Stimulated activated CD8-positive, alpha-beta memory T cell treated with anti-CD3 and anti-CD28 coated beads, Interleukin-12 subunit alpha, Interleukin-12 subunit beta, amount 100 ng/mL, for 4 hours (primary cell): ENCODE measurements around the gene DAD1.
"Not testable (repeated sequence)": the region's sequence is repeated elsewhere in the genome, so short reads cannot be mapped to it uniquely, and the experiment has no call there.

Source experiments
- DNase-seq: peaks from one replicate; pipeline ENCODE4 v3.0.0-alpha.2; 2020; ENCODE audit warnings: low read depth

Gene DAD1

GRCh38 chr14:22589096-22589839, at the start of gene DAD1:
Gene DAD1 (minus strand): TSS chr14:22589224. CDS start chr14:22589157, 67 bp downstream.
- peak; percentile 99 for DNase-seq

- not testable (repeated sequence) for DNase-seq
Observed at GRCh38 chr14:22635980-22636379, 47.0 kb upstream of the DAD1 start.

- DNase-seq = no peak
Observed at GRCh38 chr14:22634233-22634900, 45.3 kb upstream of the DAD1 start.

GRCh38 chr14:22630486-22630885, 41.5 kb upstream of the DAD1 start:
- no peak for DNase-seq

GRCh38 chr14:22630066-22630465, 41.0 kb upstream of the DAD1 start:
- no peak for DNase-seq

GRCh38 chr14:22629361-22629760, 40.3 kb upstream of the DAD1 start:
- DNase-seq = no peak

- DNase-seq = no peak
Observed at GRCh38 chr14:22627506-22628263, 38.7 kb upstream of the DAD1 start.

GRCh38 chr14:22626590-22626989, 37.6 kb upstream of the DAD1 start:
- no peak for DNase-seq

GRCh38 chr14:22623047-22623446, 34.0 kb upstream of the DAD1 start:
- DNase-seq = no peak

- DNase-seq = no peak
Observed at GRCh38 chr14:22622255-22622654, 33.2 kb upstream of the DAD1 start.

GRCh38 chr14:22615765-22616164, 26.7 kb upstream of the DAD1 start:
- not testable (repeated sequence) for DNase-seq

- DNase-seq = no peak
Observed at GRCh38 chr14:22614240-22614799, 25.3 kb upstream of the DAD1 start.

GRCh38 chr14:22613736-22614239, 24.8 kb upstream of the DAD1 start:
- no peak for DNase-seq

- DNase-seq = no peak
Observed at GRCh38 chr14:22613106-22613695, 24.2 kb upstream of the DAD1 start.

GRCh38 chr14:22610931-22611330, 21.9 kb upstream of the DAD1 start:
- DNase-seq = no peak

GRCh38 chr14:22607291-22607690, 18.3 kb upstream of the DAD1 start:
- DNase-seq = no peak

GRCh38 chr14:22606380-22606779, 17.4 kb upstream of the DAD1 start:
- no peak for DNase-seq

- DNase-seq = no peak
Observed at GRCh38 chr14:22602862-22603261, 13.8 kb upstream of the DAD1 start.

GRCh38 chr14:22601996-22602395, 13.0 kb upstream of the DAD1 start:
- no peak for DNase-seq

- no peak for DNase-seq
Observed at GRCh38 chr14:22601456-22601855, 12.4 kb upstream of the DAD1 start.

- no peak for DNase-seq
Observed at GRCh38 chr14:22600027-22600426, 11.0 kb upstream of the DAD1 start.

- DNase-seq = no peak
Observed at GRCh38 chr14:22599349-22599748, 10.3 kb upstream of the DAD1 start.
